A673 (cell line): Measurements from ENCODE around the gene CEP192.

Source experiments
- EZH2 ChIP-seq: fragments of 200-600 bp; sonication (generic); IDR thresholded peaks from 2 replicates; pipeline ENCODE4 v1.6.1; 2017; ENCODE audit warnings: borderline replicate concordance, low read depth, mild to moderate bottlenecking, mixed read lengths, antibody characterized with exemption, low read length; ENCODE audit not compliant: poor library complexity, severe bottlenecking
- TF ChIP-seq, protein P1 (sequence below): fragments of 300-800, 200-600 bp; sonication (generic); conservative IDR thresholded peaks from 2 replicates; pipeline ENCODE4 v1.5.1; 2017; ENCODE audit warnings: low read depth, mild to moderate bottlenecking, antibody characterized with exemption, low read length, moderate library complexity, mixed read lengths

DNA sequence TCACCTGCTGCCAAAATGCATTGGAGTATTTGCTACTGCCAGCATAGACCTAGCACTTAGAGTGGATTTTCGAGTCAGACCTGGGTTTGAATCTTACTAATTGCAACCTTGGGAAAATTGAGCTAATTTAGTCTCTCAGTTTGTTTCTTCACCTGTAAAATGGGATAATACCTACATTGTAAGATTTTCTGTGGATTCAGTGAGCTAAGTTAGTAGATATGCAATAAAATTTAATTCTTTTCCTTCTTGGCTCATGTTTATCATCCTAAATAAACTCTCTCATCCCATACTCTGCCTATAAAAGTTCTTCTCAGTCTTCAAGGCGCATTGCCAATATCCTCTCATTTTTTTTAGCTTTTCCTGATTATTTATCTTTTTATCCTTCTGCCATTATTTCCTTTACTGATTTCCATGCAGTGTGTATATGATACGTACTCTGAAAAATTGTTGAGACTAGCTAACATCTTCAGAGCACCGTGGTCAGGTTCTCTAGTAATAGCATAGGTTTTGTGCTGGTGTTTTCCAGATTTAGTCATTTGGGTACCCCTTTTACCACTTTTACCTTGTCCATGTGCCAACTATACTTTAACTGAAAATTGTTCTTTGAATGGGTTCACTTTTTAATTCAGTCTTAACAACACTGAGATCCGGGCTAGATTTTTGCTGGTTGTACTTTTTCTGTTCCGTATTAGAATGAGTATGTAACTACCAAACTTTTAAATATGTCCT is 7.3 kb downstream of the CEP192 start:
- TF ChIP-seq, protein P1, sequence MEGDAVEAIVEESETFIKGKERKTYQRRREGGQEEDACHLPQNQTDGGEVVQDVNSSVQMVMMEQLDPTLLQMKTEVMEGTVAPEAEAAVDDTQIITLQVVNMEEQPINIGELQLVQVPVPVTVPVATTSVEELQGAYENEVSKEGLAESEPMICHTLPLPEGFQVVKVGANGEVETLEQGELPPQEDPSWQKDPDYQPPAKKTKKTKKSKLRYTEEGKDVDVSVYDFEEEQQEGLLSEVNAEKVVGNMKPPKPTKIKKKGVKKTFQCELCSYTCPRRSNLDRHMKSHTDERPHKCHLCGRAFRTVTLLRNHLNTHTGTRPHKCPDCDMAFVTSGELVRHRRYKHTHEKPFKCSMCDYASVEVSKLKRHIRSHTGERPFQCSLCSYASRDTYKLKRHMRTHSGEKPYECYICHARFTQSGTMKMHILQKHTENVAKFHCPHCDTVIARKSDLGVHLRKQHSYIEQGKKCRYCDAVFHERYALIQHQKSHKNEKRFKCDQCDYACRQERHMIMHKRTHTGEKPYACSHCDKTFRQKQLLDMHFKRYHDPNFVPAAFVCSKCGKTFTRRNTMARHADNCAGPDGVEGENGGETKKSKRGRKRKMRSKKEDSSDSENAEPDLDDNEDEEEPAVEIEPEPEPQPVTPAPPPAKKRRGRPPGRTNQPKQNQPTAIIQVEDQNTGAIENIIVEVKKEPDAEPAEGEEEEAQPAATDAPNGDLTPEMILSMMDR = no peak
- TF ChIP-seq EZH2 = no peak
